Glomerular endothelial cell (primary cell): Measurements from ENCODE around the gene KRAS. TPM values are rescaled to one million over a fixed set of nuclear protein-coding genes. Genes with fewer than 3 reads are reported as not detected.
"Not testable (repeated sequence)": the region's sequence is repeated elsewhere in the genome, so short reads cannot be mapped to it uniquely, and the experiment has no call there.

Experiments used
- DNase-seq: peaks from one replicate; pipeline ENCODE4 v3.0.0-alpha.2; 2011; ENCODE audit warnings: low read depth, low spot score; ENCODE audit errors: extremely low read depth
- total RNA-seq: library from RNA; depleted of rRNA; stranded (reverse); fragments of >200 nt; gene quantifications from 2 replicates; pipeline ENCODE4 v1.2.3, GENCODE V29; 2015

Gene KRAS
- total RNA-seq: 16.0 and 19.2 TPM in 2 replicates

GRCh38 chr12:25250744-25251730 is at the start of gene KRAS:
Gene KRAS (minus strand): TSS chr12:25250929.
- DNase-seq: peak; percentile 74

- no peak for DNase-seq
Observed at GRCh38 chr12:25296381-25296780, 45.7 kb upstream of the KRAS start.

- no peak for DNase-seq
Observed at GRCh38 chr12:25295361-25295760, 44.6 kb upstream of the KRAS start.

GRCh38 chr12:25293653-25294052 is 42.9 kb upstream of the KRAS start:
- no peak for DNase-seq

- not testable (repeated sequence) for DNase-seq
Observed at GRCh38 chr12:25292810-25293221, 42.1 kb upstream of the KRAS start.

- no peak for DNase-seq
Observed at GRCh38 chr12:25287610-25288009, 36.9 kb upstream of the KRAS start.

GRCh38 chr12:25286837-25287236 is 36.1 kb upstream of the KRAS start:
- DNase-seq: no peak

GRCh38 chr12:25284024-25284423 is 33.3 kb upstream of the KRAS start:
- DNase-seq: no peak

- DNase-seq: no peak
Observed at GRCh38 chr12:25283006-25283405, 32.3 kb upstream of the KRAS start.

- no peak for DNase-seq
Observed at GRCh38 chr12:25280082-25280481, 29.4 kb upstream of the KRAS start.

- DNase-seq: no peak
Observed at GRCh38 chr12:25278269-25278668, 27.5 kb upstream of the KRAS start.

- peak; percentile 41 for DNase-seq
Observed at GRCh38 chr12:25276199-25276937, 25.6 kb upstream of the KRAS start.

GRCh38 chr12:25271486-25272098 is 20.9 kb upstream of the KRAS start:
- DNase-seq: no peak

- no peak for DNase-seq
Observed at GRCh38 chr12:25269701-25270100, 19.0 kb upstream of the KRAS start.

- DNase-seq: no peak
Observed at GRCh38 chr12:25266497-25266896, 15.8 kb upstream of the KRAS start.

- DNase-seq: no peak
Observed at GRCh38 chr12:25264862-25265261, 14.1 kb upstream of the KRAS start.

- no peak for DNase-seq
Observed at GRCh38 chr12:25264114-25264513, 13.4 kb upstream of the KRAS start.

GRCh38 chr12:25263594-25263993 is 12.9 kb upstream of the KRAS start:
- DNase-seq: no peak

- no peak for DNase-seq
Observed at GRCh38 chr12:25262389-25263074, 11.8 kb upstream of the KRAS start.

- DNase-seq: no peak
Observed at GRCh38 chr12:25257590-25258324, 7.0 kb upstream of the KRAS start.
